H1 (cell line): ENCODE data around the gene C9orf40. TPM values are rescaled to one million over a fixed set of nuclear protein-coding genes. Genes with fewer than 3 reads are reported as not detected.

ENCODE experiments used
- BACH1 ChIP-seq: IDR thresholded peaks from 2 replicates; pipeline ENCODE4 v1.6.1; 2012; ENCODE audit warnings: low read length, improper control_type of control experiment
- CREB1 ChIP-seq: IDR thresholded peaks from 2 replicates; pipeline ENCODE4 v1.6.1; 2012; ENCODE audit warnings: inconsistent platforms
- JUN ChIP-seq: IDR thresholded peaks from 2 replicates; pipeline ENCODE4 v1.6.1; 2011; ENCODE audit warnings: low read depth, mild to moderate bottlenecking, improper control_type of control experiment, low read length
- polyA plus RNA-seq, 7 experiments: library from polyadenylated mRNA; depleted of rRNA in 3 of 7; stranded (reverse) in 5 of 7; unstranded in 2 of 7; fragments of >200 nt in 5 of 7; fragments of 200-250 nt in 2 of 7; gene quantifications; 1 replicate in 5 of 7; 2 replicates in 1 of 7; 4 replicates in 1 of 7; pipeline versions ENCODE4 v1.2.1 to v1.2.3, GENCODE V29; 2011 to 2013; ENCODE audit warnings: missing spikeins in 2 of 7, mixed read lengths in 2 of 7
- total RNA-seq: library from RNA; stranded (reverse); fragmentation: NEBNext Ultra II Directional; extraction: Animal tissue kit (Norgen Biotek cat#: 25700); gene quantifications from 2 replicates; pipeline ENCODE4 v1.2.1, GENCODE V29; 2021

C9orf40 gene
- total and polyA plus RNA-seq, 2 of the 8 experiments (the other 6 are each of a cell fraction or from before 2014, with no cell fraction given), result 3.6 to 11.2 TPM

GRCh38 chr9:74921737-74922136 is 31.0 kb downstream of the C9orf40 start (continued):
- TF ChIP-seq JUN, result no peak
- TF ChIP-seq CREB1, result no peak
- no peak for TF ChIP-seq BACH1
